MM.1S (cell line): Measurements from ENCODE around the gene DPM2.

Source experiments
- DNase-seq: peaks from one replicate; pipeline ENCODE4 v3.0.0-alpha.2; 2015
- H2AFZ ChIP-seq: fragments of 300-600 bp; sonication (generic); 2 replicates; pipeline ENCODE4 v1.6.0; 2016; ENCODE audit warnings: antibody characterized with exemption, low read length
- H3F3A ChIP-seq: fragments of 300-600 bp; sonication (generic); 2 replicates; pipeline ENCODE4 v1.6.1; 2016; ENCODE audit warnings: mild to moderate bottlenecking, antibody characterized with exemption, low read length, moderate library complexity, mixed read lengths; ENCODE audit not compliant: insufficient read depth
- H3K27ac ChIP-seq: fragments of 300-600 bp; sonication (generic); 2 replicates; pipeline ENCODE4 v1.5.1; 2016; ENCODE audit warnings: mild to moderate bottlenecking, low read length
- H3K27me3 ChIP-seq: fragments of 300-600 bp; sonication (generic); replicated peaks from 2 replicates; pipeline ENCODE4 v1.6.0; 2016; ENCODE audit warnings: low read length; ENCODE audit not compliant: insufficient read depth
- H3K36me3 ChIP-seq: fragments of 300-600 bp; sonication (generic); replicated peaks from 2 replicates; pipeline ENCODE4 v1.6.1; 2016; ENCODE audit warnings: mild to moderate bottlenecking, low read length, mixed read lengths; ENCODE audit not compliant: insufficient read depth
- H3K4me1 ChIP-seq: fragments of 300-600 bp; sonication (generic); 2 replicates; pipeline ENCODE4 v1.6.1; 2016; ENCODE audit warnings: low read length, mixed read lengths
- H3K4me2 ChIP-seq: fragments of 300-600 bp; sonication (generic); 2 replicates; pipeline ENCODE4 v1.6.0; 2016; ENCODE audit warnings: low read depth, low read length
- H3K4me3 ChIP-seq: fragments of 300-600 bp; sonication (generic); 2 replicates; pipeline ENCODE4 v1.5.1; 2016; ENCODE audit warnings: low read length, mixed read lengths
- H3K79me2 ChIP-seq: fragments of 300-600 bp; sonication (generic); 2 replicates; pipeline ENCODE4 v1.6.1; 2016; ENCODE audit warnings: mixed run types, low read length, mixed read lengths
- H3K9ac ChIP-seq: fragments of 300-600 bp; sonication (generic); 2 replicates; pipeline ENCODE4 v1.6.1; 2016; ENCODE audit warnings: low read length, mixed read lengths
- H3K9me2 ChIP-seq: fragments of 300-600 bp; sonication (generic); replicated peaks from 2 replicates; pipeline ENCODE4 v1.6.1; 2016; ENCODE audit warnings: mild to moderate bottlenecking, low read length, mixed read lengths; ENCODE audit not compliant: insufficient read depth
- H3K9me3 ChIP-seq: fragments of 300-600 bp; sonication (generic); replicated peaks from 2 replicates; pipeline ENCODE4 v1.6.1; 2016; ENCODE audit warnings: mild to moderate bottlenecking, low read length, mixed read lengths; ENCODE audit not compliant: insufficient read depth
- H4K20me1 ChIP-seq: fragments of 300-600 bp; sonication (generic); 2 replicates; pipeline ENCODE4 v1.6.1; 2016; ENCODE audit warnings: mild to moderate bottlenecking, low read length, moderate library complexity, mixed read lengths; ENCODE audit not compliant: insufficient read depth
- EZH2 ChIP-seq: fragments of 300-600 bp; sonication (generic); optimal IDR thresholded peaks from 2 replicates; pipeline ENCODE3; 2017; ENCODE audit warnings: low read depth, mild to moderate bottlenecking, antibody characterized with exemption, low read length, mixed read lengths
- EZH2phosphoT487 ChIP-seq: fragments of 300-600 bp; sonication (generic); IDR thresholded peaks from 2 replicates; pipeline ENCODE4 v1.6.1; 2018; ENCODE audit warnings: antibody characterized with exemption, low read length
- TF ChIP-seq, protein P1 (sequence below): fragments of 300-600 bp; sonication (generic); IDR thresholded peaks from 2 replicates; pipeline ENCODE4 v1.5.1; 2016; ENCODE audit warnings: antibody characterized with exemption, low read length, mixed read lengths

The DPM2 gene

DNA sequence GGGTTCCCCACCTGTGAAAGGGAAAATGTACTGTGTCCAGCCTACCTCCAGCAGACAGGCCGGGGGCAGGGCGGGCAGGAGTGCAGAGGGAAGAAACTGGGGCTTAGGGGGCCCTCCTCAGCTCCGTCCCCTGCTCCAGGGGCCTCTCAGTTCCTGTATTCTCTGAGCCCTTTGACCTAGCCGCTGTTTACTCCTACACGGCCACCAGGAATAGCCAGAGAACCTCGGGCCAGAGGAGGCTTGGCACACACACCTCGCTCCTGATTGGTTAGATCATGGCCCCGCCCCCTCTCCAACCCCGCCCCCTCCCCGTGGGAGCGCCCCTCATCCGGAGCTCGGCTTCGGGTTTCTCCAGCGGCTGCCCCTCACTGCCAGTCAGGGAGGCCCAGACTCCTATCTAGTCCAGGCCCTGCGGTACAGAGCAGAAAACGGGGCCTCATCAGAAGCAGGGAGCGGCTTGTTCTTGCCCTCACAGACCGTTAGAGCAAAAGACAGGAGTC, 40.4 kb downstream of the DPM2 start:
- no peak overlapping the region for H3K27ac ChIP-seq

DNA sequence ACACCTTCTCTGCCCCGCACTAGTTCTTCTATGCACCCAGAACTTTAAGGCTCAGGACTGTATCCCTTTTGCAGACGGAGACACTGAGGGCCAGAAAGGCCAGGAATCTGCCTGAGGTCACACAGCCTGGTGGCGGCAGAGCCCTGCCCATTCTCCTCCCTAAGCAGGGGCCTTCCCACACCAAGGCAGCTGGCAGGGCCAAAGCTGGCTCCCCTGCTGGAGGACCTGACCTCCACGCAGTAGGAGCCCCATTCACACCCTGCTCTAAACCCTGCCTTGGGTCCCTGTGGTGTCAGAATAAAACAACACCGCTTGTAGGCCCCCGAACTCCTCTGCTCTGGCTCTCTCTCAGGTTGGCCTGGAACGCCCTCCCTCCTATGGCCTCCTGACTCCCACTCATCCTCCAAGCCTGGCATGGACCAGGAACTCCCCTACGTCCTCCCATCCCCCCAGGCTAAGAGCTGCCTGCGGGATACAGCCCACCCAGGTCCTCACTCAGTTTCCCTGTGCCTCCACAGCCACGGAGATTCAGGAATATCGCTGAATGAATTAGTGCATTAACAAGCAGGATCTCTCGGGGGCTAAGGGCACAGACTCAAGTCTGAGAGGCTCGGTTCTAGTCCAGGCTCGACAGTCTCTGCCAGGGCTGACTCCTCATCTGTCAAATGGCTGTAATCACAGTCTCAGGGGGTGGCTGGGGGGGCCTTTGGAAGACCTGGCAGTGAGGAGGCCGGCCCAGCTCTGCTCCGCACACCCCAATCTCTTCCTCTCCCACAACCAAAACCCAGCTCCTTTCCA, 41.1 kb downstream of the DPM2 start:
- no peaks in the 10 kb centered on the region for H3K79me2 ChIP-seq
- no peak overlapping the region for H2AFZ ChIP-seq
- no peak overlapping the region for H3K4me2 ChIP-seq
- H3K27ac ChIP-seq, result no peak overlapping the region
- no peak overlapping the region for H3K4me3 ChIP-seq
- DNase-seq, result no peak
- H3K9me2 ChIP-seq, result no peaks in the 10 kb centered on the region
- no peaks in the 10 kb centered on the region for H4K20me1 ChIP-seq
- H3F3A ChIP-seq, result 0 out of 2 replicates have a peak, but pooled peaks cover 4% of the 10 kb centered on the region
- no peaks in the 10 kb centered on the region for H3K27me3 ChIP-seq
- H3K9me3 ChIP-seq, result no peaks in the 10 kb centered on the region
- H3K36me3 ChIP-seq, result no peaks in the 10 kb centered on the region
- H3K4me1 ChIP-seq, result no peaks in the 10 kb centered on the region; the same call in 1 of the 2 replicates
- no peak overlapping the region for H3K9ac ChIP-seq
- TF ChIP-seq EZH2 (no peak), EZH2phosphoT487 (no peak)
- TF ChIP-seq, protein P1, sequence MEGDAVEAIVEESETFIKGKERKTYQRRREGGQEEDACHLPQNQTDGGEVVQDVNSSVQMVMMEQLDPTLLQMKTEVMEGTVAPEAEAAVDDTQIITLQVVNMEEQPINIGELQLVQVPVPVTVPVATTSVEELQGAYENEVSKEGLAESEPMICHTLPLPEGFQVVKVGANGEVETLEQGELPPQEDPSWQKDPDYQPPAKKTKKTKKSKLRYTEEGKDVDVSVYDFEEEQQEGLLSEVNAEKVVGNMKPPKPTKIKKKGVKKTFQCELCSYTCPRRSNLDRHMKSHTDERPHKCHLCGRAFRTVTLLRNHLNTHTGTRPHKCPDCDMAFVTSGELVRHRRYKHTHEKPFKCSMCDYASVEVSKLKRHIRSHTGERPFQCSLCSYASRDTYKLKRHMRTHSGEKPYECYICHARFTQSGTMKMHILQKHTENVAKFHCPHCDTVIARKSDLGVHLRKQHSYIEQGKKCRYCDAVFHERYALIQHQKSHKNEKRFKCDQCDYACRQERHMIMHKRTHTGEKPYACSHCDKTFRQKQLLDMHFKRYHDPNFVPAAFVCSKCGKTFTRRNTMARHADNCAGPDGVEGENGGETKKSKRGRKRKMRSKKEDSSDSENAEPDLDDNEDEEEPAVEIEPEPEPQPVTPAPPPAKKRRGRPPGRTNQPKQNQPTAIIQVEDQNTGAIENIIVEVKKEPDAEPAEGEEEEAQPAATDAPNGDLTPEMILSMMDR, result no peak

More for the DNA sequence above, 40.4 kb downstream of the DPM2 start:
- no peak overlapping the region for H2AFZ ChIP-seq
- no peaks in the 10 kb centered on the region for H3K27me3 ChIP-seq
- no peak for DNase-seq
- no peak overlapping the region for H3K4me2 ChIP-seq
- no peaks in the 10 kb centered on the region for H4K20me1 ChIP-seq
- no peaks in the 10 kb centered on the region for H3K79me2 ChIP-seq
- H3K9ac ChIP-seq, result no peak overlapping the region
- H3K9me3 ChIP-seq, result no peaks in the 10 kb centered on the region
- no peaks in the 10 kb centered on the region for H3K9me2 ChIP-seq
- no peak overlapping the region for H3K4me3 ChIP-seq
- TF ChIP-seq EZH2phosphoT487 (no peak), EZH2 (no peak)
- TF ChIP-seq, protein P1, result no peak
- H3F3A ChIP-seq, result 0 out of 2 replicates have a peak, but pooled peaks cover 4% of the 10 kb centered on the region
- no peaks in the 10 kb centered on the region for H3K36me3 ChIP-seq
- no peaks in the 10 kb centered on the region; the same call in 1 of the 2 replicates for H3K4me1 ChIP-seq

DNA sequence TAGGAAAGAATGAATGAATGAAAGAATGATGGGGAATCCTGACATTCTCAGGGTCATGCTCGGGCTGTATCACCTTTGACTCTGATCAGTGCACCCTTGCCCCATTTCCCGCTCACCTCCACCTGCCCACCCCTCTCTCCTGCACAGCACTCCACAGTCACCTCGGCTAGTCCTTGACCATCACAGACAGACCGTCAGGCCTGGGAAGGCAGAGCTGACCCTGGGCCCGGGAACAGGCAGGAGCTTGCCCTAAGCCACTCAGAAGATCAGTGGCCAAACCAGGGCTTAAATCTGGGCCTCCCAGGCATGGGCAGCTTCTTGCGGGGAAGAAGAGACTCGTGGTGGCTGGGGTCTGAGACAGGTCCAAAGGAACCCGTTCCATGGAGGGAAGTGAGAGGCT, 41.8 kb downstream of the DPM2 start:
- H3K36me3 ChIP-seq, result no peaks in the 10 kb centered on the region
- H3K27ac ChIP-seq, result no peak overlapping the region
- no peaks in the 10 kb centered on the region for H4K20me1 ChIP-seq

More for the DNA sequence above, 41.8 kb downstream of the DPM2 start:
- Histone ChIP-seq H3K9ac (no peak overlapping the region), H2AFZ (no peak overlapping the region), H3K9me2 (no peaks in the 10 kb centered on the region), H3K9me3 (no peaks in the 10 kb centered on the region), H3K4me3 (no peak overlapping the region), H3F3A (0 out of 2 replicates have a peak, but pooled peaks cover 4% of the 10 kb centered on the region), H3K4me1 (no peaks in the 10 kb centered on the region; the same call in 1 of the 2 replicates), H3K27me3 (no peaks in the 10 kb centered on the region), H3K4me2 (no peak overlapping the region), H3K79me2 (no peaks in the 10 kb centered on the region)
- DNase-seq, result no peak
- TF ChIP-seq EZH2 (no peak), EZH2phosphoT487 (no peak)
- TF ChIP-seq, protein P1, result no peak
